ENCODE data around the gene GFOD1. TPM values are rescaled to one million over a fixed set of nuclear protein-coding genes. Genes with fewer than 3 reads are reported as not detected.
"Not testable (repeated sequence)": the region's sequence is repeated elsewhere in the genome, so short reads cannot be mapped to it uniquely, and the experiment has no call there.

GFOD1 gene
- total RNA-seq, 1 experiment from 2014 or later = 8.6 TPM

GRCh38 chr6:13513626-13514502, 26.5 kb upstream of the GFOD1 start:
- in situ Hi-C loops (cut with HindIII; ENCODE audit: low pct_unique_long_range_greater_than_20kb, low sequenced_read_pairs) = no loop called here
- DNase-seq (ENCODE audit: low read depth, low spot score) = no peak

- no peak for DNase-seq (ENCODE audit: low read depth, low spot score)
- in situ Hi-C loops (cut with HindIII; ENCODE audit: low pct_unique_long_range_greater_than_20kb, low sequenced_read_pairs) = no loop called here
Observed at GRCh38 chr6:13512900-13513299, 25.5 kb upstream of the GFOD1 start.

GRCh38 chr6:13511913-13512717, 24.7 kb upstream of the GFOD1 start:
- in situ Hi-C loops (cut with HindIII; ENCODE audit: low pct_unique_long_range_greater_than_20kb, low sequenced_read_pairs) = no loop called here
- DNase-seq (ENCODE audit: low read depth, low spot score) = no peak

- DNase-seq (ENCODE audit: low read depth, low spot score); in situ Hi-C loops (cut with HindIII; ENCODE audit: low pct_unique_long_range_greater_than_20kb, low sequenced_read_pairs): not testable (repeated sequence)
Observed at GRCh38 chr6:13511141-13511571, 23.8 kb upstream of the GFOD1 start.

GRCh38 chr6:13510433-13510832, 23.0 kb upstream of the GFOD1 start:
- DNase-seq (ENCODE audit: low read depth, low spot score); in situ Hi-C loops (cut with HindIII; ENCODE audit: low pct_unique_long_range_greater_than_20kb, low sequenced_read_pairs): not testable (repeated sequence)

- DNase-seq (ENCODE audit: low read depth, low spot score) = no peak
- in situ Hi-C loops (cut with HindIII; ENCODE audit: low pct_unique_long_range_greater_than_20kb, low sequenced_read_pairs) = no loop called here
Observed at GRCh38 chr6:13508711-13509705, 21.6 kb upstream of the GFOD1 start.

- no peak for DNase-seq (ENCODE audit: low read depth, low spot score)
- in situ Hi-C loops (cut with HindIII; ENCODE audit: low pct_unique_long_range_greater_than_20kb, low sequenced_read_pairs) = no loop called here
Observed at GRCh38 chr6:13507306-13507860, 20.0 kb upstream of the GFOD1 start.

GRCh38 chr6:13505345-13505734, 17.9 kb upstream of the GFOD1 start:
- in situ Hi-C loops (cut with HindIII; ENCODE audit: low pct_unique_long_range_greater_than_20kb, low sequenced_read_pairs) = no loop called here
- no peak for DNase-seq (ENCODE audit: low read depth, low spot score)

- in situ Hi-C loops (cut with HindIII; ENCODE audit: low pct_unique_long_range_greater_than_20kb, low sequenced_read_pairs) = no loop called here
- DNase-seq (ENCODE audit: low read depth, low spot score) = no peak
Observed at GRCh38 chr6:13504611-13505344, 17.4 kb upstream of the GFOD1 start.

GRCh38 chr6:13500915-13501314, 13.5 kb upstream of the GFOD1 start:
- in situ Hi-C loops (cut with HindIII; ENCODE audit: low pct_unique_long_range_greater_than_20kb, low sequenced_read_pairs) = no loop called here
- no peak for DNase-seq (ENCODE audit: low read depth, low spot score)

- DNase-seq (ENCODE audit: low read depth, low spot score) = no peak
- in situ Hi-C loops (cut with HindIII; ENCODE audit: low pct_unique_long_range_greater_than_20kb, low sequenced_read_pairs) = no loop called here
Observed at GRCh38 chr6:13500264-13500663, 12.9 kb upstream of the GFOD1 start.

- DNase-seq (ENCODE audit: low read depth, low spot score) = no peak
- in situ Hi-C loops (cut with HindIII; ENCODE audit: low pct_unique_long_range_greater_than_20kb, low sequenced_read_pairs) = no loop called here
Observed at GRCh38 chr6:13496513-13497190, 9.3 kb upstream of the GFOD1 start.

GRCh38 chr6:13495818-13496217, 8.4 kb upstream of the GFOD1 start:
- DNase-seq (ENCODE audit: low read depth, low spot score) = no peak
- in situ Hi-C loops (cut with HindIII; ENCODE audit: low pct_unique_long_range_greater_than_20kb, low sequenced_read_pairs) = no loop called here

GRCh38 chr6:13495112-13495776, 7.8 kb upstream of the GFOD1 start:
- in situ Hi-C loops (cut with HindIII; ENCODE audit: low pct_unique_long_range_greater_than_20kb, low sequenced_read_pairs) = no loop called here
- DNase-seq (ENCODE audit: low read depth, low spot score) = no peak

- DNase-seq (ENCODE audit: low read depth, low spot score) = no peak
- in situ Hi-C loops (cut with HindIII; ENCODE audit: low pct_unique_long_range_greater_than_20kb, low sequenced_read_pairs) = no loop called here
Observed at GRCh38 chr6:13494137-13494536, 6.7 kb upstream of the GFOD1 start.

GRCh38 chr6:13493147-13493546, 5.7 kb upstream of the GFOD1 start:
- no peak for DNase-seq (ENCODE audit: low read depth, low spot score)
- in situ Hi-C loops (cut with HindIII; ENCODE audit: low pct_unique_long_range_greater_than_20kb, low sequenced_read_pairs) = no loop called here
